HEK293T (cell line): ENCODE measurements around the gene MYO19.

ENCODE experiments used
- CTCF ChIA-PET: fragments of 350-600 bp; formaldehyde crosslinking; extraction: SDS; loops from one replicate; lab custom pipeline; 2021; ENCODE audit warnings: antibody characterized with exemption, inconsistent platforms; lab: Yijun Ruan, JAX
- POLR2A ChIA-PET: fragments of 350-600 bp; formaldehyde crosslinking; extraction: SDS; loops from one replicate; lab custom pipeline; 2020; ENCODE audit warnings: antibody characterized with exemption, inconsistent platforms; lab: Yijun Ruan, JAX
- DNase-seq: peaks from one replicate; pipeline ENCODE4 v3.0.0; 2012; ENCODE audit warnings: mixed read lengths; ENCODE audit errors: extremely low spot score
- ARNT ChIP-seq: fragments of 450-650 bp; IDR thresholded peaks from 2 replicates; pipeline ENCODE4 v1.6.1; 2017; ENCODE audit warnings: mild to moderate bottlenecking
- BHLHE40 ChIP-seq: fragments of 450-650 bp; IDR thresholded peaks from 2 replicates; pipeline ENCODE4 v1.6.1; 2016; ENCODE audit warnings: mild to moderate bottlenecking, moderate library complexity, borderline replicate concordance
- CTBP1 ChIP-seq: fragments of 450-650 bp; IDR thresholded peaks from 2 replicates; pipeline ENCODE4 v1.6.1; 2016; ENCODE audit warnings: borderline replicate concordance
- ELF4 ChIP-seq: fragments of 450-650 bp; IDR thresholded peaks from 2 replicates; pipeline ENCODE4 v1.6.1; 2017; ENCODE audit warnings: antibody characterized with exemption
- FOXA1 ChIP-seq: fragments of 450-650 bp; IDR thresholded peaks from 2 replicates; pipeline ENCODE4 v1.6.1; 2016; ENCODE audit warnings: mild to moderate bottlenecking
- FOXK2 ChIP-seq: fragments of 450-650 bp; IDR thresholded peaks from 2 replicates; pipeline ENCODE4 v1.6.1; 2016; ENCODE audit warnings: mild to moderate bottlenecking
- FOXM1 ChIP-seq: fragments of 450-650 bp; IDR thresholded peaks from 2 replicates; pipeline ENCODE4 v1.6.1; 2017; ENCODE audit warnings: mild to moderate bottlenecking, borderline replicate concordance
- HDGF ChIP-seq: fragments of 450-650 bp; IDR thresholded peaks from 2 replicates; pipeline ENCODE4 v1.6.1; 2017; ENCODE audit warnings: antibody characterized with exemption, borderline replicate concordance
- L3MBTL2 ChIP-seq: fragments of 450-650 bp; conservative IDR thresholded peaks from 2 replicates; pipeline ENCODE4 v1.6.1; 2016; ENCODE audit warnings: mild to moderate bottlenecking
- LEF1 ChIP-seq: fragments of 450-650 bp; IDR thresholded peaks from 2 replicates; pipeline ENCODE4 v1.6.1; 2017; ENCODE audit warnings: mild to moderate bottlenecking, borderline replicate concordance
- NFRKB ChIP-seq: fragments of 450-650 bp; IDR thresholded peaks from 2 replicates; pipeline ENCODE4 v1.6.1; 2016; ENCODE audit warnings: mild to moderate bottlenecking, moderate library complexity
- PKNOX1 ChIP-seq: fragments of 450-650 bp; IDR thresholded peaks from 2 replicates; pipeline ENCODE4 v1.6.1; 2016
- SP1 ChIP-seq: fragments of 450-650 bp; IDR thresholded peaks from 2 replicates; pipeline ENCODE4 v1.6.1; 2017
- SUZ12 ChIP-seq: fragments of 450-650 bp; IDR thresholded peaks from 2 replicates; pipeline ENCODE4 v1.6.1; 2016; ENCODE audit warnings: mild to moderate bottlenecking
- TARDBP ChIP-seq: fragments of 450-650 bp; IDR thresholded peaks from 2 replicates; pipeline ENCODE4 v1.6.1; 2016
- ZNF384 ChIP-seq: fragments of 450-650 bp; IDR thresholded peaks from 2 replicates; pipeline ENCODE4 v1.6.1; 2016

MYO19 gene

GRCh38 chr17:36553459-36553858, 18.8 kb upstream of the MYO19 start:
- no peak for TF ChIP-seq SP1
- TF ChIP-seq PKNOX1, result no peak
- TF ChIP-seq ZNF384, result no peak
- no peak for TF ChIP-seq FOXA1
- no peak for TF ChIP-seq HDGF
- no peak for TF ChIP-seq ARNT
- TF ChIP-seq ELF4, result no peak
- TF ChIP-seq SUZ12, result no peak
- no peak for TF ChIP-seq L3MBTL2
- TF ChIP-seq TARDBP, result no peak
- no peak for TF ChIP-seq FOXM1
- no peak for TF ChIP-seq CTBP1
- TF ChIP-seq FOXK2, result no peak
- no peak for TF ChIP-seq LEF1
- TF ChIP-seq NFRKB, result no peak
- no peak for TF ChIP-seq BHLHE40
- DNase-seq, result no peak
- POLR2A ChIA-PET, result interaction anchor here (0.6 kb wide), 1 partner anchor 68 kb away, joined by 3 read pairs; no protein-coding TSS in a partner anchor
- CTCF ChIA-PET, result no interaction called here

GRCh38 chr17:36550491-36551417, 16.1 kb upstream of the MYO19 start:
- CTCF ChIA-PET, result no interaction called here

GRCh38 chr17:36547776-36548175, 13.1 kb upstream of the MYO19 start:
- ChIA-PET POLR2A (no interaction called here), CTCF (no interaction called here)
- TF ChIP-seq HDGF, result no peak
- TF ChIP-seq SP1, result no peak
- no peak for TF ChIP-seq FOXM1
- TF ChIP-seq CTBP1, result no peak

More at GRCh38 chr17:36550491-36551417, 16.1 kb upstream of the MYO19 start:
- no peak for DNase-seq
- POLR2A ChIA-PET, result interaction anchor here (0.8 to 2.1 kb wide), 2 partner anchors 15 to 16 kb away, joined by 3 to 11 read pairs; partner anchors contain the start of genes MYO19 and PIGW
- no peak for TF ChIP-seq ZNF384
- no peak for TF ChIP-seq HDGF
- TF ChIP-seq NFRKB, result no peak

GRCh38 chr17:36546418-36547093, 11.9 kb upstream of the MYO19 start:
- no peak for DNase-seq
- POLR2A ChIA-PET, result interaction anchor here (1.1 to 4.9 kb wide), 6 partner anchors 12 to 56 kb away, joined by 4 to 88 read pairs (median 9); partner anchors contain the start of genes DHRS11, MRM1, MYO19 and PIGW
- CTCF ChIA-PET, result interaction anchor here (0.7 to 1.7 kb wide), 3 partner anchors 12 to 780 kb away, joined by 3 to 7 read pairs (median 3); partner anchors contain the start of genes MYO19 and PIGW
- TF ChIP-seq HDGF (no peak), SP1 (no peak), FOXA1 (no peak), ARNT (no peak), ZNF384 (no peak), PKNOX1 (no peak), BHLHE40 (no peak), TARDBP (no peak), LEF1 (no peak), CTBP1 (no peak), SUZ12 (no peak), FOXM1 (no peak), ELF4 (no peak), NFRKB (no peak), L3MBTL2 (no peak), FOXK2 (no peak)

More at GRCh38 chr17:36547776-36548175, 13.1 kb upstream of the MYO19 start:
- no peak for DNase-seq

- POLR2A ChIA-PET, result interaction anchor here (0.6 to 4.9 kb wide), 9 partner anchors 11 to 862 kb away, joined by 3 to 88 read pairs (median 6); partner anchors contain the start of genes DHRS11, MRM1, MYO19 and PIGW
- CTCF ChIA-PET, result interaction anchor here (0.7 to 1.7 kb wide), 4 partner anchors 12 to 779 kb away, joined by 3 to 7 read pairs (median 4); partner anchors contain the start of genes MYO19 and PIGW
- DNase-seq, result peak; percentile 84
- TF ChIP-seq FOXK2, result no peak
- no peak for TF ChIP-seq FOXM1
- no peak for TF ChIP-seq SUZ12
- no peak for TF ChIP-seq ARNT
- no peak for TF ChIP-seq SP1
- TF ChIP-seq LEF1, result no peak
- TF ChIP-seq BHLHE40, result no peak
- TF ChIP-seq L3MBTL2, result no peak; the same call in 1 of the 2 replicates
- TF ChIP-seq PKNOX1, result no peak
- no peak for TF ChIP-seq ELF4
- no peak for TF ChIP-seq FOXA1
- no peak for TF ChIP-seq ZNF384
- no peak for TF ChIP-seq NFRKB
- TF ChIP-seq TARDBP, result no peak
- no peak for TF ChIP-seq HDGF
- TF ChIP-seq CTBP1, result no peak
Measured at GRCh38 chr17:36545465-36546417, 11.1 kb upstream of the MYO19 start.
